Measurements from ENCODE around the gene HPS4. TPM values are rescaled to one million over a fixed set of nuclear protein-coding genes. Genes with fewer than 3 reads are reported as not detected.
A peak's percentile ranks its signal among the peaks of the same experiment; 100 is the strongest.
"Not testable (repeated sequence)": the region's sequence is repeated elsewhere in the genome, so short reads cannot be mapped to it uniquely, and the experiment has no call there.

Gene HPS4
- 23.6 TPM for polyA plus RNA-seq (2013, experiment 1 of 2)
- 24.5 TPM for polyA plus RNA-seq (2013, experiment 2 of 2)

- H3K36me3 ChIP-seq (ENCODE audit: insufficient read depth, low read length), result peaks cover 44% of the 10 kb centered on the region
These were observed at the start of gene HPS4, which contains the start of gene SRRD for GRCh38 chr22:26483439-26484359. TSS of gene HPS4 (minus strand) at chr22:26483783. CDS start at chr22:26481762, 2,021 bp downstream. TSS of gene SRRD (plus strand) at chr22:26483877. CDS start at chr22:26483891, 14 bp downstream.

GRCh38 chr22:26529345-26529744 lies 45.8 kb upstream of the HPS4 start:
- H3K4me1 ChIP-seq (ENCODE audit: insufficient read depth, low read length), result no peaks in the 10 kb centered on the region
- peaks cover 92% of the 10 kb centered on the region for H3K36me3 ChIP-seq (ENCODE audit: insufficient read depth, low read length)

More at GRCh38 chr22:26483439-26484359, at the start of gene HPS4, which contains the start of gene SRRD:
- 1% methylated on average over 85 of the region's 85 CpGs for WGBS
- peak within 1 kb of the TSS; percentile 94 for H3K27ac ChIP-seq (ENCODE audit: low read depth, low read length)
- H3K9me3 ChIP-seq (ENCODE audit: insufficient read depth, low read depth, low read length), result no peaks in the 10 kb centered on the region
- peak within 1 kb of the TSS; percentile 92 for H3K9ac ChIP-seq (ENCODE audit: low read depth, low read length)
- no peaks in the 10 kb centered on the region for H3K27me3 ChIP-seq (ENCODE audit: insufficient read depth, low read length)
- H3K4me1 ChIP-seq (ENCODE audit: insufficient read depth, low read length), result peaks cover 25% of the 10 kb centered on the region
- H3K4me3 ChIP-seq (ENCODE audit: low read length), result peak within 1 kb of the TSS; percentile 87

GRCh38 chr22:26528518-26528917 lies 44.9 kb upstream of the HPS4 start:
- peaks cover 91% of the 10 kb centered on the region for H3K36me3 ChIP-seq (ENCODE audit: insufficient read depth, low read length)
- not testable (repeated sequence) for H3K9ac ChIP-seq (ENCODE audit: low read depth, low read length); H3K4me1 ChIP-seq (ENCODE audit: insufficient read depth, low read length); H3K9me3 ChIP-seq (ENCODE audit: insufficient read depth, low read depth, low read length); H3K4me3 ChIP-seq (ENCODE audit: low read length); H3K27ac ChIP-seq (ENCODE audit: low read depth, low read length); H3K27me3 ChIP-seq (ENCODE audit: insufficient read depth, low read length)
- 96% methylated on average over 9 of the region's 9 CpGs for WGBS

More at GRCh38 chr22:26529345-26529744, 45.8 kb upstream of the HPS4 start:
- H3K27ac ChIP-seq (ENCODE audit: low read depth, low read length), result no peak overlapping the region
- H3K27me3 ChIP-seq (ENCODE audit: insufficient read depth, low read length), result no peaks in the 10 kb centered on the region
- 100% methylated on average over 1 of the region's 2 CpGs for WGBS
- H3K9me3 ChIP-seq (ENCODE audit: insufficient read depth, low read depth, low read length), result no peaks in the 10 kb centered on the region
- H3K9ac ChIP-seq (ENCODE audit: low read depth, low read length), result no peak overlapping the region
- H3K4me3 ChIP-seq (ENCODE audit: low read length), result no peak overlapping the region

- H3K36me3 ChIP-seq (ENCODE audit: insufficient read depth, low read length), result peaks cover 89% of the 10 kb centered on the region
- H3K4me1 ChIP-seq (ENCODE audit: insufficient read depth, low read length), result no peaks in the 10 kb centered on the region
- 94% methylated on average over 15 of the region's 15 CpGs for WGBS
- no peak overlapping the region for H3K4me3 ChIP-seq (ENCODE audit: low read length)
- H3K9ac ChIP-seq (ENCODE audit: low read depth, low read length), result no peak overlapping the region
- no peaks in the 10 kb centered on the region for H3K27me3 ChIP-seq (ENCODE audit: insufficient read depth, low read length)
- no peak overlapping the region for H3K27ac ChIP-seq (ENCODE audit: low read depth, low read length)
- H3K9me3 ChIP-seq (ENCODE audit: insufficient read depth, low read depth, low read length), result no peaks in the 10 kb centered on the region
These were observed 44.2 kb upstream of the HPS4 start for GRCh38 chr22:26527574-26528465.

GRCh38 chr22:26527167-26527566 lies 43.6 kb upstream of the HPS4 start:
- Histone ChIP-seq H3K4me1 (ENCODE audit: insufficient read depth, low read length) (no peaks in the 10 kb centered on the region), H3K9ac (ENCODE audit: low read depth, low read length) (no peak overlapping the region), H3K36me3 (ENCODE audit: insufficient read depth, low read length) (peaks cover 82% of the 10 kb centered on the region), H3K27me3 (ENCODE audit: insufficient read depth, low read length) (no peaks in the 10 kb centered on the region), H3K9me3 (ENCODE audit: insufficient read depth, low read depth, low read length) (no peaks in the 10 kb centered on the region), H3K4me3 (ENCODE audit: low read length) (no peak overlapping the region), H3K27ac (ENCODE audit: low read depth, low read length) (no peak overlapping the region)
- 77% methylated on average over 3 of the region's 3 CpGs for WGBS

GRCh38 chr22:26525946-26526564 lies 42.5 kb upstream of the HPS4 start:
- Histone ChIP-seq H3K4me3 (ENCODE audit: low read length) (no peak overlapping the region), H3K9me3 (ENCODE audit: insufficient read depth, low read depth, low read length) (no peaks in the 10 kb centered on the region), H3K9ac (ENCODE audit: low read depth, low read length) (no peak overlapping the region), H3K36me3 (ENCODE audit: insufficient read depth, low read length) (peaks cover 71% of the 10 kb centered on the region), H3K4me1 (ENCODE audit: insufficient read depth, low read length) (no peaks in the 10 kb centered on the region), H3K27me3 (ENCODE audit: insufficient read depth, low read length) (no peaks in the 10 kb centered on the region), H3K27ac (ENCODE audit: low read depth, low read length) (no peak overlapping the region)
- 98% methylated on average over 4 of the region's 7 CpGs for WGBS

- Histone ChIP-seq H3K4me3 (ENCODE audit: low read length) (no peak overlapping the region), H3K4me1 (ENCODE audit: insufficient read depth, low read length) (no peaks in the 10 kb centered on the region), H3K9me3 (ENCODE audit: insufficient read depth, low read depth, low read length) (no peaks in the 10 kb centered on the region), H3K27me3 (ENCODE audit: insufficient read depth, low read length) (no peaks in the 10 kb centered on the region), H3K36me3 (ENCODE audit: insufficient read depth, low read length) (peaks cover 60% of the 10 kb centered on the region), H3K9ac (ENCODE audit: low read depth, low read length) (no peak overlapping the region), H3K27ac (ENCODE audit: low read depth, low read length) (no peak overlapping the region)
- 93% methylated on average over 4 of the region's 4 CpGs for WGBS
These were observed 41.3 kb upstream of the HPS4 start for GRCh38 chr22:26524870-26525269.

- Histone ChIP-seq H3K27ac (ENCODE audit: low read depth, low read length) (no peak overlapping the region), H3K4me3 (ENCODE audit: low read length) (no peak overlapping the region), H3K27me3 (ENCODE audit: insufficient read depth, low read length) (no peaks in the 10 kb centered on the region), H3K4me1 (ENCODE audit: insufficient read depth, low read length) (no peaks in the 10 kb centered on the region), H3K9me3 (ENCODE audit: insufficient read depth, low read depth, low read length) (no peaks in the 10 kb centered on the region), H3K36me3 (ENCODE audit: insufficient read depth, low read length) (peaks cover 40% of the 10 kb centered on the region), H3K9ac (ENCODE audit: low read depth, low read length) (no peak overlapping the region)
- 95% methylated on average over 4 of the region's 4 CpGs for WGBS
These were observed 39.0 kb upstream of the HPS4 start for GRCh38 chr22:26522592-26522991.

GRCh38 chr22:26522012-26522411 lies 38.4 kb upstream of the HPS4 start:
- H3K27me3 ChIP-seq (ENCODE audit: insufficient read depth, low read length), result no peaks in the 10 kb centered on the region
- H3K4me3 ChIP-seq (ENCODE audit: low read length), result no peak overlapping the region
- no peaks in the 10 kb centered on the region for H3K9me3 ChIP-seq (ENCODE audit: insufficient read depth, low read depth, low read length)
- peaks cover 34% of the 10 kb centered on the region for H3K36me3 ChIP-seq (ENCODE audit: insufficient read depth, low read length)
- no peaks in the 10 kb centered on the region for H3K4me1 ChIP-seq (ENCODE audit: insufficient read depth, low read length)
- H3K9ac ChIP-seq (ENCODE audit: low read depth, low read length), result no peak overlapping the region
- H3K27ac ChIP-seq (ENCODE audit: low read depth, low read length), result no peak overlapping the region
- WGBS, result 80% methylated on average over 1 of the region's 2 CpGs

GRCh38 chr22:26517429-26517828 lies 33.8 kb upstream of the HPS4 start:
- no peak overlapping the region for H3K4me3 ChIP-seq (ENCODE audit: low read length)
- 97% methylated on average over 3 of the region's 5 CpGs for WGBS
- no peaks in the 10 kb centered on the region for H3K9me3 ChIP-seq (ENCODE audit: insufficient read depth, low read depth, low read length)
- no peaks in the 10 kb centered on the region for H3K36me3 ChIP-seq (ENCODE audit: insufficient read depth, low read length)
- no peak overlapping the region for H3K27ac ChIP-seq (ENCODE audit: low read depth, low read length)
- H3K9ac ChIP-seq (ENCODE audit: low read depth, low read length), result no peak overlapping the region
- H3K4me1 ChIP-seq (ENCODE audit: insufficient read depth, low read length), result peaks cover 8% of the 10 kb centered on the region; the same call in 1 of the 2 replicates
- H3K27me3 ChIP-seq (ENCODE audit: insufficient read depth, low read length), result no peaks in the 10 kb centered on the region

Measured in HUES64 (cell line).